K562 (cell line): ENCODE data around the gene LDB2.

Experiments
- IRF2 ChIP-seq: sonication (generic); formaldehyde crosslinking; IDR thresholded peaks from 2 replicates; pipeline ENCODE4 v1.8.1; 2022; ENCODE audit warnings: mild to moderate bottlenecking, missing genetic modification reagents
- JUND ChIP-seq, 2 experiments: IDR thresholded peaks; 2 replicates in 1 of 2; 3 replicates in 1 of 2; pipeline ENCODE4 v1.6.1; 2011; ENCODE audit warnings: borderline replicate concordance in 2 of 2, low read depth in 2 of 2, low read length in 2 of 2, improper control_type of control experiment in 1 of 2, missing biosample characterization in 1 of 2, missing genetic modification characterization in 1 of 2, missing genetic modification reagents in 1 of 2
- NFIC ChIP-seq: fragments of 450-650 bp; IDR thresholded peaks from 2 replicates; pipeline ENCODE4 v1.6.1; 2017; ENCODE audit warnings: mild to moderate bottlenecking, inconsistent platforms
- POLR2AphosphoS5 ChIP-seq: IDR thresholded peaks from 2 replicates; pipeline ENCODE4 v1.6.1; 2011; ENCODE audit warnings: mild to moderate bottlenecking, low read depth, low read length, moderate library complexity; ENCODE audit not compliant: control insufficient read depth, insufficient read depth
- RFX5 ChIP-seq: IDR thresholded peaks from 2 replicates; pipeline ENCODE4 v1.6.1; 2011; ENCODE audit warnings: low read depth, mild to moderate bottlenecking, improper control_type of control experiment, low read length
- ZZZ3 ChIP-seq: fragments of 450-650 bp; IDR thresholded peaks from 2 replicates; pipeline ENCODE4 v1.6.1; 2016; ENCODE audit warnings: antibody characterized with exemption, mild to moderate bottlenecking, moderate library complexity

DNA sequence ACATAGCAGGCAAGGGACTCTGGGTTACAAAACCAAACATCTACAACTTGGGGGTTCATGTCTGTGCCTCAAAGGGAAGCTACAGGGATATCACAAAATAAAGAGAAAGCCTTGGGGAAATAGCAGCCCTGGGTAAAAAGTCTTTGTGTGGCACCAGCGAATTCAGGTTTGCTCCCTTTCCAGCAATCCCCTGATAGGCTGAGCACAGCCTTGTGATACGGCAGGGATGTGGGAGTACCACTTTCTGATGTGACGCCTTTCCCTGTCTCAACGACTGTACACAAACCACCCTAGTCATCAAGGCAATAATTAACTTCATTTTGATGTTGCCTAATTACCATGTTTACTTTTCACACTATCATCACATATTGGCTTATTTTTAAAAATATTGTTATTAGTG is 164.9 kb downstream of the LDB2 start:
- TF ChIP-seq JUND (IDR thresholded peaks at IDR 0.05; ENCODE audit: borderline replicate concordance, low read depth, low read length) = no peak
- no peak for TF ChIP-seq JUND (tag; IDR thresholded peaks at IDR 0.05; ENCODE audit: borderline replicate concordance, low read depth, low read length)
- no peak for TF ChIP-seq IRF2 (CRISPR knock-in tag)
- no peak for TF ChIP-seq ZZZ3
- TF ChIP-seq POLR2AphosphoS5 = no peak
- no peak for TF ChIP-seq RFX5
- TF ChIP-seq NFIC = no peak
